HTR-8/SVneo (cell line): ENCODE measurements around the gene RELT.

ENCODE experiments used
- DNase-seq: peaks from one replicate; pipeline ENCODE4 v3.0.0; 2011; ENCODE audit warnings: low spot score, mixed read lengths; ENCODE audit not compliant: insufficient read length
- FAIRE-seq: peaks from 2 replicates; lab custom pipeline; 2011; peaks lifted over from hg19 to GRCh38; lab: Jason Lieb, UNC

The RELT gene

GRCh38 chr11:73388265-73389133 lies 12.3 kb downstream of the RELT start:
- DNase-seq (no peak), FAIRE-seq (no peak)

GRCh38 chr11:73389134-73389525 lies 12.9 kb downstream of the RELT start:
- FAIRE-seq = no peak
- no peak for DNase-seq

- DNase-seq (no peak), FAIRE-seq (no peak)
Observed at GRCh38 chr11:73389916-73390315, 13.7 kb downstream of the RELT start.

- FAIRE-seq (no peak), DNase-seq (no peak)
Observed at GRCh38 chr11:73390601-73391565, 14.7 kb downstream of the RELT start.

GRCh38 chr11:73391665-73392064 lies 15.5 kb downstream of the RELT start:
- peak; percentile 72 for FAIRE-seq

GRCh38 chr11:73392108-73393010 lies 16.2 kb downstream of the RELT start:
- no peak for FAIRE-seq
- DNase-seq = no peak

More at GRCh38 chr11:73391665-73392064, 15.5 kb downstream of the RELT start:
- no peak for DNase-seq

GRCh38 chr11:73393011-73393380 lies 16.8 kb downstream of the RELT start:
- DNase-seq (no peak), FAIRE-seq (no peak)

GRCh38 chr11:73393479-73394415 lies 17.5 kb downstream of the RELT start:
- peak; percentile 87 for DNase-seq
- peak; percentile 85 for FAIRE-seq

GRCh38 chr11:73394416-73395296 lies 18.5 kb downstream of the RELT start:
- FAIRE-seq (no peak), DNase-seq (no peak)

GRCh38 chr11:73395297-73396208 lies 19.4 kb downstream of the RELT start:
- no peak for FAIRE-seq

GRCh38 chr11:73396251-73396930 lies 20.2 kb downstream of the RELT start:
- FAIRE-seq (peak; percentile 86), DNase-seq (no peak)

More at GRCh38 chr11:73395297-73396208, 19.4 kb downstream of the RELT start:
- no peak for DNase-seq

GRCh38 chr11:73396985-73397384 lies 20.8 kb downstream of the RELT start:
- FAIRE-seq = no peak

GRCh38 chr11:73397468-73398131 lies 21.4 kb downstream of the RELT start:
- no peak for FAIRE-seq
- no peak for DNase-seq

More at GRCh38 chr11:73396985-73397384, 20.8 kb downstream of the RELT start:
- DNase-seq = no peak

- no peak for DNase-seq
- FAIRE-seq = no peak
Observed at GRCh38 chr11:73398132-73398526, 21.9 kb downstream of the RELT start.

- FAIRE-seq (no peak), DNase-seq (no peak)
Observed at GRCh38 chr11:73398721-73399120, 22.5 kb downstream of the RELT start.

GRCh38 chr11:73399159-73399590 lies 23.0 kb downstream of the RELT start:
- no peak for DNase-seq
- FAIRE-seq = no peak
